Hepatocyte (in vitro differentiated cells): ENCODE results near the gene EMX1.

Source experiments
- CTCF ChIP-seq: fragments of 200-600 bp; sonication (generic); IDR thresholded peaks from 2 replicates; pipeline ENCODE4 v1.5.1; 2016; ENCODE audit warnings: antibody characterized with exemption, mild to moderate bottlenecking; ENCODE audit not compliant: poor library complexity
- EZH2 ChIP-seq: fragments of 200-600 bp; sonication (generic); IDR thresholded peaks from 2 replicates; pipeline ENCODE4 v1.6.1; 2016; ENCODE audit warnings: antibody characterized with exemption, mild to moderate bottlenecking, borderline replicate concordance
- EZH2phosphoT487 ChIP-seq: fragments of 200-600 bp; sonication (generic); IDR thresholded peaks from one replicate; pipeline ENCODE4 v1.6.1; 2018; ENCODE audit warnings: antibody characterized with exemption, mild to moderate bottlenecking, low read depth, moderate library complexity; ENCODE audit not compliant: unreplicated experiment, severe bottlenecking

GRCh38 chr2:72871880-72872279 lies 45.4 kb upstream of the EMX1 start:
- TF ChIP-seq CTCF, result no peak
- no peak for TF ChIP-seq EZH2
- TF ChIP-seq EZH2phosphoT487, result no peak
